ENCODE data around the gene CACNA1C. TPM values are rescaled to one million over a fixed set of nuclear protein-coding genes. Genes with fewer than 3 reads are reported as not detected.
A peak's percentile ranks its signal among the peaks of the same experiment; 100 is the strongest.

Gene CACNA1C
- total RNA-seq, 1 experiment from 2014 or later = 3.7 TPM

DNA sequence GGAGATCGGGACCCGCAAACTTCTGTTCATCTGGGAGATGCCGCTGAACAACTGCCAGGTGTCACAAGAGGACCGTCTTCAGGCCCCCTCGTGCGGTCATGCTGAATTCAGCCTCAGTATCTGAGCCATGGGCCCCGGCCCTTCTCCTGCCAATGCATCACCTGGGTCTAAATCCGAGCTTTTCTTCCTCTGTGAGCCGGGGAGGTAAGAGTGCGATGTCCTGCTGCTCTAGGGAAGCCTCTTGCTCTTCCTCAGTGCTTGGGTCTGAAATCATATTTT lies 586.2 kb downstream of the CACNA1C start:
- DNase-seq (ENCODE audit: low spot score) = no peak
- peaks cover 3% of the 10 kb centered on the region for H3K27me3 ChIP-seq (replicated peaks; ENCODE audit: insufficient read depth, low read depth, low read length, poor library complexity)
- H3K36me3 ChIP-seq (ENCODE audit: insufficient read depth, low read length, poor library complexity, severe bottlenecking) = no peaks in the 10 kb centered on the region
- H3K9me3 ChIP-seq (ENCODE audit: low read depth, low read length, poor library complexity, severe bottlenecking) = no peaks in the 10 kb centered on the region
- TF ChIP-seq, protein P1, sequence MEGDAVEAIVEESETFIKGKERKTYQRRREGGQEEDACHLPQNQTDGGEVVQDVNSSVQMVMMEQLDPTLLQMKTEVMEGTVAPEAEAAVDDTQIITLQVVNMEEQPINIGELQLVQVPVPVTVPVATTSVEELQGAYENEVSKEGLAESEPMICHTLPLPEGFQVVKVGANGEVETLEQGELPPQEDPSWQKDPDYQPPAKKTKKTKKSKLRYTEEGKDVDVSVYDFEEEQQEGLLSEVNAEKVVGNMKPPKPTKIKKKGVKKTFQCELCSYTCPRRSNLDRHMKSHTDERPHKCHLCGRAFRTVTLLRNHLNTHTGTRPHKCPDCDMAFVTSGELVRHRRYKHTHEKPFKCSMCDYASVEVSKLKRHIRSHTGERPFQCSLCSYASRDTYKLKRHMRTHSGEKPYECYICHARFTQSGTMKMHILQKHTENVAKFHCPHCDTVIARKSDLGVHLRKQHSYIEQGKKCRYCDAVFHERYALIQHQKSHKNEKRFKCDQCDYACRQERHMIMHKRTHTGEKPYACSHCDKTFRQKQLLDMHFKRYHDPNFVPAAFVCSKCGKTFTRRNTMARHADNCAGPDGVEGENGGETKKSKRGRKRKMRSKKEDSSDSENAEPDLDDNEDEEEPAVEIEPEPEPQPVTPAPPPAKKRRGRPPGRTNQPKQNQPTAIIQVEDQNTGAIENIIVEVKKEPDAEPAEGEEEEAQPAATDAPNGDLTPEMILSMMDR (conservative IDR thresholded peaks at IDR 0.05; ENCODE audit: low read depth, low read length) = no peak
- no peak for TF ChIP-seq EZH2 (IDR thresholded peaks at IDR 0.05; ENCODE audit: borderline replicate concordance, low read depth, low read length, poor library complexity, severe bottlenecking)
- H3K4me3 ChIP-seq (ENCODE audit: low read depth, low read length, poor library complexity, severe bottlenecking) = no peak overlapping the region
- no peaks in the 10 kb centered on the region for H3K4me1 ChIP-seq (ENCODE audit: insufficient read depth, low read length, poor library complexity, severe bottlenecking)
- intact Hi-C loops (cut with micrococcal nuclease; ENCODE audit: unreplicated experiment) = no loop called here
- BruUV-seq (replicated peaks) = no TSS peak
- ChIA-PET POLR2A (ENCODE audit: low non-redundant PET) (no interaction called here), CTCF (no interaction called here)
- no peak overlapping the region for H3K27ac ChIP-seq (ENCODE audit: low read depth, low read length, poor library complexity, severe bottlenecking)

DNA sequence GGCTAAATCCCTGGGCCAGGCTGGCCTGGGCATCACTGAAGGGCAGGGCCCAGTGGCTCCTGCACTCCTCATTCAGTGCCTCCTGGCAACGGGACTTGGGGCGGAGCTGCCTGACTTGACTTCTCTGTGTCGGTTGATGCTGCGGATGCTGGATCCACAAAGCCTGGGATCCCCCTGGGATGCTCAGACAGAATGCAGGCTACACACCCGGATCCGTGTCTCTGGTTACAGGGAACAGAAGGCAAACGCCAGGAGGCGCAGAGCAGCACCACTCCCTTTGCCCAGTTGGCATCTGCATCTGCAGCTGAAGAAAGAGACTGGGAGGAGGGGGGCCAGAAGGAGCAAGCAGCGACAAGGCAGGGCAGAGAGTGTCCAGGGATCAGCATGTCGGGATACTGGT lies 587.5 kb downstream of the CACNA1C start:
- BruUV-seq (replicated peaks) = no TSS peak
- TF ChIP-seq, protein P1 (conservative IDR thresholded peaks at IDR 0.05; ENCODE audit: low read depth, low read length) = no peak
- TF ChIP-seq EZH2 (IDR thresholded peaks at IDR 0.05; ENCODE audit: borderline replicate concordance, low read depth, low read length, poor library complexity, severe bottlenecking) = no peak
- peaks cover 3% of the 10 kb centered on the region for H3K27me3 ChIP-seq (replicated peaks; ENCODE audit: insufficient read depth, low read depth, low read length, poor library complexity)
- no peak for DNase-seq (ENCODE audit: low spot score)
- no peaks in the 10 kb centered on the region for H3K4me1 ChIP-seq (ENCODE audit: insufficient read depth, low read length, poor library complexity, severe bottlenecking)
- H3K9me3 ChIP-seq (ENCODE audit: low read depth, low read length, poor library complexity, severe bottlenecking) = no peaks in the 10 kb centered on the region
- intact Hi-C loops (cut with micrococcal nuclease; ENCODE audit: unreplicated experiment) = no loop called here
- H3K4me3 ChIP-seq (ENCODE audit: low read depth, low read length, poor library complexity, severe bottlenecking) = no peak overlapping the region
- H3K27ac ChIP-seq (ENCODE audit: low read depth, low read length, poor library complexity, severe bottlenecking) = no peak overlapping the region
- H3K36me3 ChIP-seq (ENCODE audit: insufficient read depth, low read length, poor library complexity, severe bottlenecking) = no peaks in the 10 kb centered on the region
- ChIA-PET POLR2A (ENCODE audit: low non-redundant PET) (no interaction called here), CTCF (no interaction called here)

DNA sequence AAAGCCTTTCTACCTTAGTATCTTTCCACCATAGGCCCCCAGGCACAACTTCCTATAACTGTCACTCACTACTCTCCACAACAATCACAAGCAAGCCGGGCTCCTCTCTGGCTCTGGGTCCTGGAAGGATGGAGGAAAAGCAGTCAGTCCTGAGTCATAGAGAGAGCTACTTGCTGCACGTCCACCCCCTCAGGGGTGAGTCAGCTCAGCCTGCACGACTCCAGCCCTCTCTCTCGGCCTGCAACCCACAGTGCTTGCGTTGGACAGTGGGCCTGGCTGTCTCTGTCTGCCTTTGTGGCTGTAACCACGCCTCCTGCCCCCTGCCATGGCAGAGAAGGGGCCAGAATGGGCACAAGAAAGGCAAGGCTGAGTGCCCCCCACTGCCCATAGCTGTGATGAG lies 587.9 kb downstream of the CACNA1C start:
- intact Hi-C loops (cut with micrococcal nuclease; ENCODE audit: unreplicated experiment) = no loop called here
- CTCF ChIA-PET = no interaction called here
- H3K36me3 ChIP-seq (ENCODE audit: insufficient read depth, low read length, poor library complexity, severe bottlenecking) = no peaks in the 10 kb centered on the region
- TF ChIP-seq EZH2 (IDR thresholded peaks at IDR 0.05; ENCODE audit: borderline replicate concordance, low read depth, low read length, poor library complexity, severe bottlenecking) = no peak
- TF ChIP-seq, protein P1 (conservative IDR thresholded peaks at IDR 0.05; ENCODE audit: low read depth, low read length) = no peak
- POLR2A ChIA-PET (ENCODE audit: low non-redundant PET) = interaction anchor here (0.5 kb wide), 1 partner anchor 33 kb away, joined by 3 read pairs; no protein-coding TSS in a partner anchor
- DNase-seq (ENCODE audit: low spot score) = peak; percentile 19
- H3K9me3 ChIP-seq (ENCODE audit: low read depth, low read length, poor library complexity, severe bottlenecking) = no peaks in the 10 kb centered on the region
- no peak overlapping the region for H3K27ac ChIP-seq (ENCODE audit: low read depth, low read length, poor library complexity, severe bottlenecking)
- no peak overlapping the region for H3K4me3 ChIP-seq (ENCODE audit: low read depth, low read length, poor library complexity, severe bottlenecking)
- no peaks in the 10 kb centered on the region for H3K4me1 ChIP-seq (ENCODE audit: insufficient read depth, low read length, poor library complexity, severe bottlenecking)
- no TSS peak for BruUV-seq (replicated peaks)
- H3K27me3 ChIP-seq (replicated peaks; ENCODE audit: insufficient read depth, low read depth, low read length, poor library complexity) = peaks cover 3% of the 10 kb centered on the region

Measured in A673 (cell line).